Activated CD4-positive, alpha-beta memory T cell treated with anti-CD3 and anti-CD28 coated beads, Interleukin-2, amount 10 ng/mL, durations not matched to agents 7 days and 5 days (primary cell): ENCODE data around the gene GABRA5. TPM values are rescaled to one million over a fixed set of nuclear protein-coding genes. Genes with fewer than 3 reads are reported as not detected.

Experiments
- CTCF ChIA-PET: fragments of 350-600 bp; sonication (Branson Sonifier 250); formaldehyde crosslinking; loops from one replicate; lab custom pipeline; 2021; ENCODE audit warnings: antibody characterized with exemption, inconsistent platforms; lab: Charles Lee
- POLR2A ChIA-PET: fragments of 350-600 bp; sonication (Branson Sonifier 250); formaldehyde crosslinking; loops from one replicate; lab custom pipeline; 2021; ENCODE audit warnings: antibody characterized with exemption; lab: Charles Lee
- DNase-seq: peaks from one replicate; pipeline ENCODE4 v3.0.0-alpha.2; 2020
- H3K27ac Mint-ChIP-seq: one replicate; pipeline ENCODE4 v1.8.0; 2021; ENCODE audit warnings: mild to moderate bottlenecking, mixed read lengths
- H3K27me3 Mint-ChIP-seq: one replicate; pipeline ENCODE4 v1.8.0; 2021; ENCODE audit warnings: mixed read lengths
- H3K36me3 Mint-ChIP-seq: one replicate; pipeline ENCODE4 v1.8.0; 2021; ENCODE audit warnings: low read depth, mixed read lengths
- H3K4me1 Mint-ChIP-seq: one replicate; pipeline ENCODE4 v1.8.0; 2021; ENCODE audit warnings: mixed read lengths
- H3K4me3 Mint-ChIP-seq: one replicate; pipeline ENCODE4 v1.8.0; 2021; ENCODE audit warnings: mild to moderate bottlenecking, mixed read lengths
- H3K9me3 Mint-ChIP-seq: one replicate; pipeline ENCODE4 v1.8.0; 2021; ENCODE audit warnings: mixed read lengths
- total RNA-seq, 2 experiments: library from RNA; stranded (reverse); gene quantifications; one replicate each; pipeline ENCODE4 v1.2.3, GENCODE V29; 2021

The GABRA5 gene
- total RNA-seq, 2 experiments from 2014 or later = not detected

- no peaks in the 10 kb centered on the region for H3K36me3 Mint-ChIP-seq
- no peaks in the 10 kb centered on the region for H3K9me3 Mint-ChIP-seq
- no peak for DNase-seq
- ChIA-PET POLR2A (no interaction called here), CTCF (no interaction called here)
- H3K4me1 Mint-ChIP-seq = no peaks in the 10 kb centered on the region
- no peak overlapping the region for H3K4me3 Mint-ChIP-seq
- H3K27me3 Mint-ChIP-seq = peaks cover 18% of the 10 kb centered on the region
- no peak overlapping the region for H3K27ac Mint-ChIP-seq
Measured at GRCh38 chr15:26867200-26868007, 542 bp downstream of the GABRA5 start.

DNA sequence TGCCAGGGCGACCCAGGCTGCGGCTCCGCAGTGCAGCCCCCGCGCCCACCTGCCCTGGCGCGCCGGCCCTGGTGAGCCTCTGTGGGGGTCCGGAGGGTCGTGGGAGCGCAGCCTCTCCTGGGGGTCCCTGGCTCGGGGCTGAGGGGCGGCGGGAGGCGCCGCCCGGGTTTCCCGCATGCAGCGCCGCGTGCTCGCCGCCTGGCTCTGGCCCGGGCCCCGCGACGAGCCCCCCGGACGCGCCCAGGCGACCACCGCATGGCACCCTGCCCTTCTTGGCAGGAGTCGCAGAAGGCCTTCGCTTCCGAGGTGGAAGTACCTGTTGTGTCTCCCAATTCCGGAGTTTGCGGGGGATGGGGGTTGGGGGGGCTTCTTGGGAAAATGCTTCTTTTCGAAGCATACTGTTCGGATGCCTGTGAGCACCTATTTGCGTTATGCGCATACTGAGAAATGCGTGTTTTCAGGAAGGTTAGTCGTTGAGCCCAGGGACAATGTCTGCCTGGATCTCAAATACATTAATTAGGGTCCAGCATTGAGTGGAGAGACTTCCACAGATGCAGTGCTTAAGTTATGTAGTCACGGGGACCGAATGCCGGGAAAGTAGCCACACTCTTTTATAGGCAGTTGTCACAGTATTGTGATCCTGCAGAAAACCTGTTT is 1.3 kb downstream of the GABRA5 start:
- no peaks in the 10 kb centered on the region for H3K36me3 Mint-ChIP-seq
- no peak overlapping the region for H3K27ac Mint-ChIP-seq
- POLR2A ChIA-PET = no interaction called here
- H3K27me3 Mint-ChIP-seq = peaks cover 18% of the 10 kb centered on the region
- H3K9me3 Mint-ChIP-seq = no peaks in the 10 kb centered on the region
- H3K4me3 Mint-ChIP-seq = no peak overlapping the region
- H3K4me1 Mint-ChIP-seq = no peaks in the 10 kb centered on the region
- CTCF ChIA-PET = no interaction called here
- DNase-seq = no peak

- no peak overlapping the region for H3K4me3 Mint-ChIP-seq
- ChIA-PET POLR2A (no interaction called here), CTCF (no interaction called here)
- DNase-seq = no peak
- no peaks in the 10 kb centered on the region for H3K9me3 Mint-ChIP-seq
- no peak overlapping the region for H3K27ac Mint-ChIP-seq
- peaks cover 18% of the 10 kb centered on the region for H3K27me3 Mint-ChIP-seq
- no peaks in the 10 kb centered on the region for H3K4me1 Mint-ChIP-seq
- H3K36me3 Mint-ChIP-seq = no peaks in the 10 kb centered on the region
Measured at GRCh38 chr15:26869628-26870027, 2.8 kb downstream of the GABRA5 start.

DNA sequence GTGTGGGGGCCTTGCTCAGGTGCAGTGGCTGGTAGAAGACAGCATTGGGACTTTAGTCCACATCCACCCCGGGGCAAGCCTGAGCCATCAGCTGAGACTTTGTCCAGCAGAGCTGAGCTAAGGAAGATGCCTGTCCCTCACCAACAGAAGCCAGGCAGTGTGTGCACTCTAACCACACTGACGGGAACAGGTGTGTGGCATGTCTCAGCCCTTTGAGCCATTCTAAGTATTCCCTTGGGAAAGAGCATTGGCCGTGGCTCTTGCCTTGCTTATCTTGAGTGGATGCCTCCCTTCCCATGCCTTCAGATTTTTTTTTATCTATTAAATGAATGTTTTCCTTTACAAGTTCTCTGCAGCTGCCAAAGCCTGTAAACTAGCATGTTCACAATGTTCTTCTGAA is 3.5 kb downstream of the GABRA5 start:
- Mint-ChIP-seq H3K27me3 (peaks cover 18% of the 10 kb centered on the region), H3K36me3 (no peaks in the 10 kb centered on the region), H3K27ac (no peak overlapping the region), H3K4me3 (no peak overlapping the region), H3K9me3 (no peaks in the 10 kb centered on the region), H3K4me1 (no peaks in the 10 kb centered on the region)
- POLR2A ChIA-PET = no interaction called here
- CTCF ChIA-PET = no interaction called here
- no peak for DNase-seq

- H3K27me3 Mint-ChIP-seq = peaks cover 10% of the 10 kb centered on the region
- H3K9me3 Mint-ChIP-seq = no peaks in the 10 kb centered on the region
- ChIA-PET POLR2A (no interaction called here), CTCF (interaction anchor here (0.8 kb wide), 1 partner anchor 19 kb away, joined by 3 read pairs; no protein-coding TSS in a partner anchor)
- H3K4me3 Mint-ChIP-seq = no peak overlapping the region
- H3K4me1 Mint-ChIP-seq = no peaks in the 10 kb centered on the region
- H3K36me3 Mint-ChIP-seq = no peaks in the 10 kb centered on the region
- H3K27ac Mint-ChIP-seq = no peak overlapping the region
- no peak for DNase-seq
Measured at GRCh38 chr15:26872206-26872605, 5.3 kb downstream of the GABRA5 start.

DNA sequence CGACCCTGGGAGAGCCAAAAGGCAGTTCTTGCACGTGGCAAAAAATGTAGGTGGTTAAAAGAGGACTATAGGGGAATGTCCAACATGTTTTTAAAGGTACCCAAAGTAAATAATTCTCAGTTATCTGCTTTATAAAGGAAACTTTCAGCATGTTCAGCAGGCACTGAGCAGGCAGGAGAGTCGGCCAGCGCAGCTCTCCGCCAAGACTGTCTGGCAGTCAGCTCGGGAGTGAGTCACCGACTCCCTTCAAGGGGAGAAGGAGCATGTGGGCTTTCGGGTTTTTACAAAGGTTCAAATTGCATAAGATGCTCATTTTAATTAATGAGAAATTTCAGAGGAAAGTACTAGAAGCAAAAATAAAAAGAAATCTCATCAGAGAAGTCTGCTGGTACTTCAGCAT is 7.0 kb downstream of the GABRA5 start:
- no peak for DNase-seq
- H3K27ac Mint-ChIP-seq = no peak overlapping the region
- H3K36me3 Mint-ChIP-seq = no peaks in the 10 kb centered on the region
- ChIA-PET POLR2A (no interaction called here), CTCF (no interaction called here)
- no peak overlapping the region for H3K4me3 Mint-ChIP-seq
- no peaks in the 10 kb centered on the region for H3K4me1 Mint-ChIP-seq
- no peaks in the 10 kb centered on the region for H3K9me3 Mint-ChIP-seq
- peaks cover 4% of the 10 kb centered on the region for H3K27me3 Mint-ChIP-seq

- Mint-ChIP-seq H3K27me3 (no peaks in the 10 kb centered on the region), H3K27ac (no peak overlapping the region), H3K9me3 (no peaks in the 10 kb centered on the region), H3K36me3 (no peaks in the 10 kb centered on the region), H3K4me1 (no peaks in the 10 kb centered on the region), H3K4me3 (no peak overlapping the region)
- POLR2A ChIA-PET = no interaction called here
- DNase-seq = no peak
- CTCF ChIA-PET = no interaction called here
Measured at GRCh38 chr15:26874774-26875475, 8.1 kb downstream of the GABRA5 start.

- no peaks in the 10 kb centered on the region for H3K9me3 Mint-ChIP-seq
- ChIA-PET POLR2A (no interaction called here), CTCF (no interaction called here)
- no peaks in the 10 kb centered on the region for H3K36me3 Mint-ChIP-seq
- no peak overlapping the region for H3K4me3 Mint-ChIP-seq
- H3K4me1 Mint-ChIP-seq = no peaks in the 10 kb centered on the region
- no peak for DNase-seq
- no peak overlapping the region for H3K27ac Mint-ChIP-seq
- no peaks in the 10 kb centered on the region for H3K27me3 Mint-ChIP-seq
Measured at GRCh38 chr15:26875476-26875850, 8.6 kb downstream of the GABRA5 start.

- no peak for DNase-seq
- Mint-ChIP-seq H3K9me3 (no peaks in the 10 kb centered on the region), H3K27me3 (no peaks in the 10 kb centered on the region), H3K4me1 (no peaks in the 10 kb centered on the region), H3K27ac (no peak overlapping the region), H3K36me3 (no peaks in the 10 kb centered on the region), H3K4me3 (no peak overlapping the region)
- CTCF ChIA-PET = interaction anchor here (1.8 kb wide), 1 partner anchor 12 kb away, joined by 5 read pairs; no protein-coding TSS in a partner anchor
- POLR2A ChIA-PET = no interaction called here
Measured at GRCh38 chr15:26877831-26878230, 11.0 kb downstream of the GABRA5 start.

DNA sequence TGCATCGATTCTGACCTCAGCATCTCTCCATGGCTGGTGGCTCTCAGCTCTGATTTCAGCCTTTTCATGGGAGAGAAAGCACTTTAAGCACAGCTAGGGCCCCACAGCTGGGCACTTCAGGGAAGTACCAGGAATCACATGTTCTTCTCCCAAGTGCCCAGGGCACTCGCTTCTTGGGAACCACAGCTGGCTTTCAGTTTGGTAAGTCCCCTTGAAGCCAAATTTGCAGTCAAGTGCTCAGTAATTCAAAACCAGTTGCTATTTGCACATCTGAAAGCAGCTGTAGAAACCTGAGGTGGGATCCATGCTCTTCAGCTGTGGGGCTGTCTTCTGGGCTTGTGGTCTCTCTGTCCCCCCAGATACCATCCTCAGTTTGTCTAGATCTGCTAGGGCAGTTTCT is 12.8 kb downstream of the GABRA5 start:
- H3K4me1 Mint-ChIP-seq = no peaks in the 10 kb centered on the region

GRCh38 chr15:26882112-26882511 is 15.2 kb downstream of the GABRA5 start:
- no peak overlapping the region for H3K27ac Mint-ChIP-seq
- no peaks in the 10 kb centered on the region for H3K4me1 Mint-ChIP-seq
- H3K4me3 Mint-ChIP-seq = no peak overlapping the region
- no peaks in the 10 kb centered on the region for H3K36me3 Mint-ChIP-seq
- H3K27me3 Mint-ChIP-seq = no peaks in the 10 kb centered on the region
- ChIA-PET POLR2A (no interaction called here), CTCF (no interaction called here)
- H3K9me3 Mint-ChIP-seq = no peaks in the 10 kb centered on the region
- DNase-seq = no peak

More for the DNA sequence above, 12.8 kb downstream of the GABRA5 start:
- DNase-seq = no peak
- Mint-ChIP-seq H3K27ac (no peak overlapping the region), H3K27me3 (no peaks in the 10 kb centered on the region), H3K4me3 (no peak overlapping the region), H3K9me3 (no peaks in the 10 kb centered on the region), H3K36me3 (no peaks in the 10 kb centered on the region)
- ChIA-PET POLR2A (no interaction called here), CTCF (interaction anchor here (1.5 to 1.8 kb wide), 2 partner anchors 10 kb away, joined by 4 to 5 read pairs; no protein-coding TSS in a partner anchor)

- Mint-ChIP-seq H3K27ac (no peak overlapping the region), H3K27me3 (no peaks in the 10 kb centered on the region), H3K4me3 (no peak overlapping the region), H3K4me1 (no peaks in the 10 kb centered on the region), H3K36me3 (no peaks in the 10 kb centered on the region), H3K9me3 (no peaks in the 10 kb centered on the region)
- ChIA-PET POLR2A (no interaction called here), CTCF (no interaction called here)
- no peak for DNase-seq
Measured at GRCh38 chr15:26882616-26883365, 15.9 kb downstream of the GABRA5 start.

GRCh38 chr15:26883466-26883865 is 16.6 kb downstream of the GABRA5 start:
- DNase-seq = no peak
- Mint-ChIP-seq H3K27me3 (no peaks in the 10 kb centered on the region), H3K4me1 (no peaks in the 10 kb centered on the region), H3K27ac (no peak overlapping the region), H3K4me3 (no peak overlapping the region), H3K36me3 (no peaks in the 10 kb centered on the region), H3K9me3 (no peaks in the 10 kb centered on the region)
- ChIA-PET CTCF (no interaction called here), POLR2A (no interaction called here)
